PFSK-1 (cell line): ENCODE measurements around the gene TXN.

ENCODE experiments used
- POLR2AphosphoS5 ChIP-seq: IDR thresholded peaks from 2 replicates; pipeline ENCODE4 v1.6.1; 2012; ENCODE audit warnings: low read depth, mild to moderate bottlenecking, control low read depth, low read length, moderate library complexity
- TF ChIP-seq, protein P1 (sequence below), 2 experiments: IDR thresholded peaks; 2 replicates each; pipeline versions ENCODE4 v1.6.1 to v1.8.0; 2011 to 2012; ENCODE audit warnings: low read depth in 2 of 2, low read length in 2 of 2, control low read depth in 1 of 2, inconsistent platforms in 1 of 2, mild to moderate bottlenecking in 1 of 2, moderate library complexity in 1 of 2; ENCODE audit not compliant: insufficient read depth in 1 of 2

DNA sequence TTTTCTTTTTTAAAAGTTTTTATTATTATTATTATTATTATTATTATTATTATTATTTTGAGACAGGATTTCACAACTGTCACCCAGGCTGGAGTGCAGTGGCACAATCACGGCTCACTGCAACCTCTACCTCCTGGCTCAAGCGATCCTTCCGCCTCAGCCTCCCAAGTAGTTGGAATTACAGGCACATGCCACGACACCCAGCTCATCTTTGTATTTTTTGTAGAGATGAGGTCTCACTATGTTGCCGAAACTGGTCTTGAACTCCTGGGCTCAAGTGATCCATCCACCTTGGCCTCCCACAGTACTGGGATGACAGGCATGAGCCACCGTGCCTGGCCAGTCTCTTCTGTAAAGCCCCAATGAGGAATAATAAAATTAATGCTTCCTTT, 31.0 kb upstream of the TXN start:
- no peak for TF ChIP-seq POLR2AphosphoS5
- TF ChIP-seq, protein P1, sequence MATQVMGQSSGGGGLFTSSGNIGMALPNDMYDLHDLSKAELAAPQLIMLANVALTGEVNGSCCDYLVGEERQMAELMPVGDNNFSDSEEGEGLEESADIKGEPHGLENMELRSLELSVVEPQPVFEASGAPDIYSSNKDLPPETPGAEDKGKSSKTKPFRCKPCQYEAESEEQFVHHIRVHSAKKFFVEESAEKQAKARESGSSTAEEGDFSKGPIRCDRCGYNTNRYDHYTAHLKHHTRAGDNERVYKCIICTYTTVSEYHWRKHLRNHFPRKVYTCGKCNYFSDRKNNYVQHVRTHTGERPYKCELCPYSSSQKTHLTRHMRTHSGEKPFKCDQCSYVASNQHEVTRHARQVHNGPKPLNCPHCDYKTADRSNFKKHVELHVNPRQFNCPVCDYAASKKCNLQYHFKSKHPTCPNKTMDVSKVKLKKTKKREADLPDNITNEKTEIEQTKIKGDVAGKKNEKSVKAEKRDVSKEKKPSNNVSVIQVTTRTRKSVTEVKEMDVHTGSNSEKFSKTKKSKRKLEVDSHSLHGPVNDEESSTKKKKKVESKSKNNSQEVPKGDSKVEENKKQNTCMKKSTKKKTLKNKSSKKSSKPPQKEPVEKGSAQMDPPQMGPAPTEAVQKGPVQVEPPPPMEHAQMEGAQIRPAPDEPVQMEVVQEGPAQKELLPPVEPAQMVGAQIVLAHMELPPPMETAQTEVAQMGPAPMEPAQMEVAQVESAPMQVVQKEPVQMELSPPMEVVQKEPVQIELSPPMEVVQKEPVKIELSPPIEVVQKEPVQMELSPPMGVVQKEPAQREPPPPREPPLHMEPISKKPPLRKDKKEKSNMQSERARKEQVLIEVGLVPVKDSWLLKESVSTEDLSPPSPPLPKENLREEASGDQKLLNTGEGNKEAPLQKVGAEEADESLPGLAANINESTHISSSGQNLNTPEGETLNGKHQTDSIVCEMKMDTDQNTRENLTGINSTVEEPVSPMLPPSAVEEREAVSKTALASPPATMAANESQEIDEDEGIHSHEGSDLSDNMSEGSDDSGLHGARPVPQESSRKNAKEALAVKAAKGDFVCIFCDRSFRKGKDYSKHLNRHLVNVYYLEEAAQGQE (IDR thresholded peaks at IDR 0.05; ENCODE audit: insufficient read depth in 1 of 2, low read depth in 2 of 2, low read length in 2 of 2) = no peak
